Kidney (tissue), 14 donors: Measurements from ENCODE around the gene PGP. TPM values are rescaled to one million over a fixed set of nuclear protein-coding genes. Genes with fewer than 3 reads are reported as not detected.

ENCODE experiments used
- DNase-seq, 5 donors: peaks; one replicate each; pipeline ENCODE4 v3.0.0-alpha.2; 2013 to 2020
- FAIRE-seq: peaks from 2 replicates; lab custom pipeline; 2012; peaks lifted over from hg19 to GRCh38; lab: Jason Lieb, UNC
- H3K27ac ChIP-seq, 2 donors: one replicate each; pipeline ENCODE4 v1.7.0; 2013; ENCODE audit warnings: low read depth in 2 of 2, low read length in 2 of 2, inconsistent platforms in 1 of 2
- H3K27me3 ChIP-seq: one replicate; pipeline ENCODE4 v1.7.1; 2013; ENCODE audit warnings: low read length, inconsistent platforms; ENCODE audit not compliant: control insufficient read depth, insufficient read depth
- H3K36me3 ChIP-seq, 3 donors: one replicate each; pipeline versions ENCODE4 v1.7.0 to v1.7.1; 2013; ENCODE audit warnings: low read length in 3 of 3, control low read depth in 1 of 3, inconsistent platforms in 1 of 3; ENCODE audit not compliant: insufficient read depth in 3 of 3, control insufficient read depth in 2 of 3
- H3K4me1 ChIP-seq, 3 donors: one replicate each; pipeline versions ENCODE4 v1.7.0 to v1.7.1; 2013; ENCODE audit warnings: low read length in 3 of 3, inconsistent platforms in 1 of 3, low read depth in 1 of 3; ENCODE audit not compliant: control insufficient read depth in 2 of 3, insufficient read depth in 2 of 3
- H3K4me3 ChIP-seq, 3 donors: one replicate each; pipeline versions ENCODE4 v1.7.0 to v1.8.1; 2013; ENCODE audit warnings: low read length in 3 of 3, control low read depth in 1 of 3, inconsistent platforms in 1 of 3
- H3K9ac ChIP-seq, 3 donors: one replicate each; pipeline versions ENCODE4 v1.7.0 to v1.7.1; 2013; ENCODE audit warnings: low read length in 3 of 3, control low read depth in 1 of 3, inconsistent platforms in 1 of 3
- H3K9me3 ChIP-seq, 3 donors: one replicate each; pipeline versions ENCODE4 v1.7.0 to v1.7.1; 2013; ENCODE audit warnings: low read length in 3 of 3, control low read depth in 1 of 3, inconsistent platforms in 1 of 3; ENCODE audit not compliant: control insufficient read depth in 2 of 3, insufficient read depth in 1 of 3
- intact Hi-C: fragments of 100-400 bp; cut with DNase I; formaldehyde crosslinking; loops from one replicate; pipeline ENCODE4 v1.11.1; 2022
- polyA plus RNA-seq: library from polyadenylated mRNA; stranded (reverse); fragments of 350-450 nt; fragmentation: Illumina TruSeq; extraction: RNeasy Lipid Tissue Mini Kit (QIAGEN cat#74804); gene quantifications from one replicate; pipeline ENCODE4 v1.2.3, GENCODE V29; 2014; ENCODE audit warnings: low read depth, low replicate concordance; ENCODE audit not compliant: insufficient read depth
- total RNA-seq: library from RNA; stranded (reverse); fragmentation: NEBNext Ultra II Directional; extraction: Animal tissue kit (Norgen Biotek cat#: 25700); gene quantifications from one replicate; pipeline ENCODE4 v1.2.1, GENCODE V29; 2021
- TF ChIP-seq, protein P1 (sequence below): IDR thresholded peaks from 3 replicates; pipeline ENCODE4 v1.5.1; 2012; ENCODE audit warnings: mild to moderate bottlenecking, moderate library complexity, borderline replicate concordance; ENCODE audit not compliant: insufficient read depth; ENCODE audit errors: extremely low read depth
- donor health status: control.
- donor health status: control.
- donor health status: control.
- donor health status: control.
- donor health status: control.
- donor health status: DM: yes; HTN: yes; CAD: no.
- donor health status: Normal renal cell carcinoma (clear cell type).

Gene PGP
- total and polyA plus RNA-seq, 2 donors from 2014 or later = 13.5 to 21.2 TPM

GRCh38 chr16:2199095-2199494 lies 15.5 kb downstream of the PGP start:
- TF ChIP-seq, protein P1, sequence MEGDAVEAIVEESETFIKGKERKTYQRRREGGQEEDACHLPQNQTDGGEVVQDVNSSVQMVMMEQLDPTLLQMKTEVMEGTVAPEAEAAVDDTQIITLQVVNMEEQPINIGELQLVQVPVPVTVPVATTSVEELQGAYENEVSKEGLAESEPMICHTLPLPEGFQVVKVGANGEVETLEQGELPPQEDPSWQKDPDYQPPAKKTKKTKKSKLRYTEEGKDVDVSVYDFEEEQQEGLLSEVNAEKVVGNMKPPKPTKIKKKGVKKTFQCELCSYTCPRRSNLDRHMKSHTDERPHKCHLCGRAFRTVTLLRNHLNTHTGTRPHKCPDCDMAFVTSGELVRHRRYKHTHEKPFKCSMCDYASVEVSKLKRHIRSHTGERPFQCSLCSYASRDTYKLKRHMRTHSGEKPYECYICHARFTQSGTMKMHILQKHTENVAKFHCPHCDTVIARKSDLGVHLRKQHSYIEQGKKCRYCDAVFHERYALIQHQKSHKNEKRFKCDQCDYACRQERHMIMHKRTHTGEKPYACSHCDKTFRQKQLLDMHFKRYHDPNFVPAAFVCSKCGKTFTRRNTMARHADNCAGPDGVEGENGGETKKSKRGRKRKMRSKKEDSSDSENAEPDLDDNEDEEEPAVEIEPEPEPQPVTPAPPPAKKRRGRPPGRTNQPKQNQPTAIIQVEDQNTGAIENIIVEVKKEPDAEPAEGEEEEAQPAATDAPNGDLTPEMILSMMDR = no peak
- no peaks in the 10 kb centered on the region for H3K9me3 ChIP-seq
- FAIRE-seq (no peak), DNase-seq (no peak)
- intact Hi-C loops = no loop called here
- no peak overlapping the region for H3K27ac ChIP-seq
- no peaks in the 10 kb centered on the region for H3K36me3 ChIP-seq
- peaks cover 0 to 3% (median 0%) of the 10 kb centered on the region in 3 donors for H3K4me1 ChIP-seq
- H3K9ac ChIP-seq = no peak overlapping the region
- H3K27me3 ChIP-seq = no peaks in the 10 kb centered on the region
- H3K4me3 ChIP-seq = no peak overlapping the region

DNA sequence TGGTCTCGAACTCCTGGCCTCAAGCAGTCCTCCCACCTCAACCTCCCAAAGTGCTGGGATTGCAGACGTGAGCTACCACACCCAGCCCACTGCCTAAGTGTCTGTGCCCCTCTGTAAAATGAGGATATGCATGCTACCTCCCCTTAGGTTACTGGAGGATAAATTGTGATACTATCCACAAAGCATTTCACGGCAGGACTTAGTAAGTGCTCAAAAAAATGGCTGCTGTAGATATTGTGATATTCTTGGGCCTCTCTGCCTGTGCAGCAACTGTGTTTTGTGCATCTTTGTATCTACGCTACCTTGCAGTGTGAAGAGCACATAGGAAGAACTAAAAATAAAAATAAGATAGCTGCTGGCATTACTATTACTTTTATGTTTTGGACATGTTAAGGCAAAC lies 16.4 kb downstream of the PGP start:
- intact Hi-C loops = no loop called here
- no peaks in the 10 kb centered on the region for H3K36me3 ChIP-seq

GRCh38 chr16:2197765-2198164 lies 16.9 kb downstream of the PGP start:
- H3K9ac ChIP-seq = no peak overlapping the region
- H3K36me3 ChIP-seq = no peaks in the 10 kb centered on the region
- H3K27ac ChIP-seq = no peak overlapping the region
- no peaks in the 10 kb centered on the region for H3K27me3 ChIP-seq
- peaks cover 0 to 3% (median 0%) of the 10 kb centered on the region in 3 donors for H3K4me1 ChIP-seq
- no peak for FAIRE-seq
- no peaks in the 10 kb centered on the region for H3K9me3 ChIP-seq
- DNase-seq = no peak
- H3K4me3 ChIP-seq = no peak overlapping the region
- intact Hi-C loops = no loop called here
- TF ChIP-seq, protein P1 = no peak

More for the DNA sequence above, 16.4 kb downstream of the PGP start:
- no peak overlapping the region for H3K27ac ChIP-seq
- H3K27me3 ChIP-seq = no peaks in the 10 kb centered on the region
- peaks cover 0 to 3% (median 0%) of the 10 kb centered on the region in 3 donors for H3K4me1 ChIP-seq
- FAIRE-seq (no peak), DNase-seq (no peak)
- H3K9ac ChIP-seq = no peak overlapping the region
- H3K4me3 ChIP-seq = no peak overlapping the region
- H3K9me3 ChIP-seq = no peaks in the 10 kb centered on the region
- TF ChIP-seq, protein P1 = no peak

DNA sequence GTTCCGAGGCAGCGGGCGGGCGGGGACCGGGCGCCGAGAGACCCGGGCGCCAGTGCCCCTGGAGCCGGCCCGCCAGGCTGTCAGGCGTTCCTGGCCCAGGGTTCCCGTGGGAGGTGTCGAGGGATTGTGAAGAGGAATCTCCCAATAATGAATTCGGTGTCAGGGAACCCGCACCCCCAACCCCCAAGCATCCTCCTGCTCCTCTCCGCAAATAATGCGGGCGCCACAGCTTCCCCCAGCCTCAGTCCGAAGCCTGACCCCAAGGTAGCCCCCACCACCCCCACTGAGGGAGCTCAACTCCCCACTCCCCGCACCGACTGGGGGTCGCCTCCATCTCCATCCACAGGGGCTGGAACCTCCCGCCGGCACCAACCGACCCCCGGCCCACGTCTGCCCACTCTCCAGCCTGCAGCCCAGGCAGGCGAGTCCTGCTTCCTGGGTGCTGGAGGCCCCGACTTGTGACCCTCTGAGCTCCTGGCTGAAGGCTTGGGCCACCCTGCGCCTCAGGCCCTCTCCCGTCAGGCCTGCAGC lies 17.6 kb downstream of the PGP start:
- Histone ChIP-seq H3K27ac (no peak overlapping the region), H3K9me3 (no peaks in the 10 kb centered on the region), H3K9ac (no peak overlapping the region), H3K36me3 (no peaks in the 10 kb centered on the region), H3K4me3 (no peak overlapping the region), H3K4me1 (peaks cover 0 to 3% (median 0%) of the 10 kb centered on the region in 3 donors), H3K27me3 (no peaks in the 10 kb centered on the region)
- intact Hi-C loops = no loop called here
- DNase-seq = no peak
- TF ChIP-seq, protein P1 = no peak
- no peak for FAIRE-seq
